Large intestine (tissue), 3 donors: Measurements from ENCODE around the gene USP15. TPM values are rescaled to one million over a fixed set of nuclear protein-coding genes. Genes with fewer than 3 reads are reported as not detected.

Experiments
- DNase-seq, 2 donors: peaks; one replicate each; pipeline versions ENCODE4 v3.0.0 to v3.0.0-alpha.2; 2013
- H3K27ac ChIP-seq: one replicate; pipeline ENCODE4 v1.5.1; 2013; ENCODE audit warnings: low read length
- H3K27me3 ChIP-seq: 2 replicates; pipeline ENCODE4 v1.6.1; 2013; ENCODE audit warnings: low read length; ENCODE audit not compliant: control insufficient read depth, insufficient read depth
- H3K36me3 ChIP-seq: 2 replicates; pipeline ENCODE4 v1.6.1; 2013; ENCODE audit warnings: low read length; ENCODE audit not compliant: control insufficient read depth, insufficient read depth
- H3K4me1 ChIP-seq: one replicate; pipeline ENCODE4 v1.6.1; 2013; ENCODE audit warnings: low read length; ENCODE audit not compliant: control insufficient read depth, insufficient read depth
- H3K4me3 ChIP-seq: one replicate; pipeline ENCODE4 v1.5.1; 2013; ENCODE audit warnings: low read length
- H3K9me3 ChIP-seq: one replicate; pipeline ENCODE4 v1.6.1; 2013; ENCODE audit warnings: mild to moderate bottlenecking, low read depth, low read length, moderate library complexity; ENCODE audit not compliant: control insufficient read depth
- WGBS: methylation state at CpG from one replicate; pipeline ENCODE4 v1.1.5; 2013; ENCODE audit warnings: low lambda C conversion rate; ENCODE audit not compliant: insufficient coverage; 5-methylcytosine and 5-hydroxymethylcytosine counted together
- polyA plus RNA-seq: library from polyadenylated mRNA; unstranded; fragments of 120-200 nt; gene quantifications from one replicate; pipeline ENCODE4 v1.2.1, GENCODE V29; 2013

Gene USP15
- polyA plus RNA-seq, 1 donor, result 66.1 TPM

GRCh38 chr12:62265511-62265910 is 5.3 kb downstream of the USP15 start:
- H3K4me3 ChIP-seq, result no peak overlapping the region
- no peaks in the 10 kb centered on the region for H3K27me3 ChIP-seq
- no peak overlapping the region for H3K27ac ChIP-seq
- no peaks in the 10 kb centered on the region for H3K9me3 ChIP-seq
- DNase-seq, result no peak
- no CpG with 5 or more reads among the region's 4 CpGs for WGBS
- H3K4me1 ChIP-seq, result peaks cover 5% of the 10 kb centered on the region
- no peaks in the 10 kb centered on the region for H3K36me3 ChIP-seq

GRCh38 chr12:62267026-62267425 is 6.8 kb downstream of the USP15 start:
- Histone ChIP-seq H3K36me3 (no peaks in the 10 kb centered on the region), H3K27ac (no peak overlapping the region), H3K27me3 (no peaks in the 10 kb centered on the region), H3K9me3 (no peaks in the 10 kb centered on the region), H3K4me3 (no peak overlapping the region), H3K4me1 (no peaks in the 10 kb centered on the region)
- DNase-seq, result no peak
- no CpG with 5 or more reads among the region's 2 CpGs for WGBS

- Histone ChIP-seq H3K9me3 (no peaks in the 10 kb centered on the region), H3K36me3 (no peaks in the 10 kb centered on the region), H3K4me3 (no peak overlapping the region), H3K4me1 (no peaks in the 10 kb centered on the region), H3K27me3 (no peaks in the 10 kb centered on the region), H3K27ac (no peak overlapping the region)
- no CpG with 5 or more reads among the region's 1 CpG for WGBS
- DNase-seq, result no peak
Observed at GRCh38 chr12:62267480-62267879, 7.3 kb downstream of the USP15 start.

GRCh38 chr12:62268956-62269355 is 8.8 kb downstream of the USP15 start:
- Histone ChIP-seq H3K9me3 (no peaks in the 10 kb centered on the region), H3K4me3 (no peak overlapping the region), H3K27me3 (no peaks in the 10 kb centered on the region), H3K4me1 (no peaks in the 10 kb centered on the region), H3K27ac (no peak overlapping the region), H3K36me3 (no peaks in the 10 kb centered on the region)
- 100% methylated on average over 2 of the region's 3 CpGs for WGBS
- DNase-seq, result no peak

- Histone ChIP-seq H3K27ac (no peak overlapping the region), H3K4me1 (no peaks in the 10 kb centered on the region), H3K27me3 (no peaks in the 10 kb centered on the region), H3K4me3 (no peak overlapping the region), H3K9me3 (no peaks in the 10 kb centered on the region), H3K36me3 (no peaks in the 10 kb centered on the region)
- 96% methylated on average over 3 of the region's 3 CpGs for WGBS
- no peak for DNase-seq
Observed at GRCh38 chr12:62269464-62270228, 9.4 kb downstream of the USP15 start.

- Histone ChIP-seq H3K4me3 (no peak overlapping the region), H3K36me3 (no peaks in the 10 kb centered on the region), H3K4me1 (no peaks in the 10 kb centered on the region), H3K9me3 (no peaks in the 10 kb centered on the region), H3K27me3 (no peaks in the 10 kb centered on the region), H3K27ac (no peak overlapping the region)
- DNase-seq, result no peak
- WGBS, result 75% methylated on average over 1 of the region's 1 CpG
Observed at GRCh38 chr12:62270384-62270783, 10.2 kb downstream of the USP15 start.

GRCh38 chr12:62270872-62271271 is 10.7 kb downstream of the USP15 start:
- H3K27me3 ChIP-seq, result no peaks in the 10 kb centered on the region
- H3K4me3 ChIP-seq, result no peak overlapping the region
- 100% methylated on average over 1 of the region's 4 CpGs for WGBS
- H3K27ac ChIP-seq, result no peak overlapping the region
- DNase-seq, result no peak
- no peaks in the 10 kb centered on the region for H3K9me3 ChIP-seq
- no peaks in the 10 kb centered on the region for H3K36me3 ChIP-seq
- H3K4me1 ChIP-seq, result no peaks in the 10 kb centered on the region

- Histone ChIP-seq H3K27ac (no peak overlapping the region), H3K4me1 (no peaks in the 10 kb centered on the region), H3K4me3 (no peak overlapping the region), H3K36me3 (no peaks in the 10 kb centered on the region), H3K9me3 (no peaks in the 10 kb centered on the region), H3K27me3 (no peaks in the 10 kb centered on the region)
- 73% methylated on average over 3 of the region's 3 CpGs for WGBS
- no peak for DNase-seq
Observed at GRCh38 chr12:62272936-62273552, 12.8 kb downstream of the USP15 start.

GRCh38 chr12:62273724-62274380 is 13.6 kb downstream of the USP15 start:
- H3K9me3 ChIP-seq, result no peaks in the 10 kb centered on the region
- H3K27me3 ChIP-seq, result no peaks in the 10 kb centered on the region
- no peaks in the 10 kb centered on the region for H3K36me3 ChIP-seq
- WGBS, result no CpG with 5 or more reads among the region's 5 CpGs
- H3K4me1 ChIP-seq, result no peaks in the 10 kb centered on the region
- no peak overlapping the region for H3K27ac ChIP-seq
- H3K4me3 ChIP-seq, result no peak overlapping the region
- no peak for DNase-seq

GRCh38 chr12:62278022-62278421 is 17.8 kb downstream of the USP15 start:
- Histone ChIP-seq H3K4me1 (no peaks in the 10 kb centered on the region), H3K4me3 (no peak overlapping the region), H3K27ac (no peak overlapping the region), H3K36me3 (no peaks in the 10 kb centered on the region), H3K9me3 (no peaks in the 10 kb centered on the region), H3K27me3 (no peaks in the 10 kb centered on the region)
- DNase-seq, result no peak
- 100% methylated on average over 1 of the region's 2 CpGs for WGBS
